Kidney (tissue), 14 donors: ENCODE data around the gene ADCY10. TPM values are rescaled to one million over a fixed set of nuclear protein-coding genes. Genes with fewer than 3 reads are reported as not detected.

Source experiments
- DNase-seq, 5 donors: peaks; one replicate each; pipeline ENCODE4 v3.0.0-alpha.2; 2013 to 2020
- FAIRE-seq: peaks from 2 replicates; lab custom pipeline; 2012; peaks lifted over from hg19 to GRCh38; lab: Jason Lieb, UNC
- H3K27ac ChIP-seq, 2 donors: one replicate each; pipeline ENCODE4 v1.7.0; 2013; ENCODE audit warnings: low read depth in 2 of 2, low read length in 2 of 2, inconsistent platforms in 1 of 2
- H3K27me3 ChIP-seq: one replicate; pipeline ENCODE4 v1.7.1; 2013; ENCODE audit warnings: low read length, inconsistent platforms; ENCODE audit not compliant: control insufficient read depth, insufficient read depth
- H3K36me3 ChIP-seq, 3 donors: one replicate each; pipeline versions ENCODE4 v1.7.0 to v1.7.1; 2013; ENCODE audit warnings: low read length in 3 of 3, control low read depth in 1 of 3, inconsistent platforms in 1 of 3; ENCODE audit not compliant: insufficient read depth in 3 of 3, control insufficient read depth in 2 of 3
- H3K4me1 ChIP-seq, 3 donors: one replicate each; pipeline versions ENCODE4 v1.7.0 to v1.7.1; 2013; ENCODE audit warnings: low read length in 3 of 3, inconsistent platforms in 1 of 3, low read depth in 1 of 3; ENCODE audit not compliant: control insufficient read depth in 2 of 3, insufficient read depth in 2 of 3
- H3K4me3 ChIP-seq, 3 donors: one replicate each; pipeline versions ENCODE4 v1.7.0 to v1.8.1; 2013; ENCODE audit warnings: low read length in 3 of 3, control low read depth in 1 of 3, inconsistent platforms in 1 of 3
- H3K9ac ChIP-seq, 3 donors: one replicate each; pipeline versions ENCODE4 v1.7.0 to v1.7.1; 2013; ENCODE audit warnings: low read length in 3 of 3, control low read depth in 1 of 3, inconsistent platforms in 1 of 3
- H3K9me3 ChIP-seq, 3 donors: one replicate each; pipeline versions ENCODE4 v1.7.0 to v1.7.1; 2013; ENCODE audit warnings: low read length in 3 of 3, control low read depth in 1 of 3, inconsistent platforms in 1 of 3; ENCODE audit not compliant: control insufficient read depth in 2 of 3, insufficient read depth in 1 of 3
- CTCF ChIP-seq: IDR thresholded peaks from 3 replicates; pipeline ENCODE4 v1.5.1; 2012; ENCODE audit warnings: mild to moderate bottlenecking, moderate library complexity, borderline replicate concordance; ENCODE audit not compliant: insufficient read depth; ENCODE audit errors: extremely low read depth
- intact Hi-C: fragments of 100-400 bp; cut with DNase I; formaldehyde crosslinking; loops from one replicate; pipeline ENCODE4 v1.11.1; 2022
- polyA plus RNA-seq: library from polyadenylated mRNA; stranded (reverse); fragments of 350-450 nt; fragmentation: Illumina TruSeq; extraction: RNeasy Lipid Tissue Mini Kit (QIAGEN cat#74804); gene quantifications from one replicate; pipeline ENCODE4 v1.2.3, GENCODE V29; 2014; ENCODE audit warnings: low read depth, low replicate concordance; ENCODE audit not compliant: insufficient read depth
- total RNA-seq: library from RNA; stranded (reverse); fragmentation: NEBNext Ultra II Directional; extraction: Animal tissue kit (Norgen Biotek cat#: 25700); gene quantifications from one replicate; pipeline ENCODE4 v1.2.1, GENCODE V29; 2021
- donor health status: control.
- donor health status: control.
- donor health status: control.
- donor health status: control.
- donor health status: control.
- donor health status: DM: yes; HTN: yes; CAD: no.
- donor health status: Normal renal cell carcinoma (clear cell type).

The ADCY10 gene
- total and polyA plus RNA-seq, 2 donors from 2014 or later: 0.22 to 0.28 TPM

- no peak for FAIRE-seq
- no peak overlapping the region for H3K4me3 ChIP-seq
- no peaks in the 10 kb centered on the region for H3K27me3 ChIP-seq
- peaks cover 3 to 16% (median 5%) of the 10 kb centered on the region in 3 donors for H3K36me3 ChIP-seq
- no peak for TF ChIP-seq CTCF
- H3K9me3 ChIP-seq: no peaks in the 10 kb centered on the region
- no peaks in the 10 kb centered on the region for H3K4me1 ChIP-seq
- intact Hi-C loops: no loop called here
- H3K27ac ChIP-seq: no peak overlapping the region
- no peak overlapping the region for H3K9ac ChIP-seq
- no peak for DNase-seq
Observed at GRCh38 chr1:167770127-167770526, 143.8 kb downstream of the ADCY10 start.

GRCh38 chr1:167767761-167768160, 146.2 kb downstream of the ADCY10 start:
- H3K9me3 ChIP-seq: no peaks in the 10 kb centered on the region
- H3K4me3 ChIP-seq: no peak overlapping the region
- H3K9ac ChIP-seq: no peak overlapping the region
- no peak for TF ChIP-seq CTCF
- intact Hi-C loops: no loop called here
- FAIRE-seq (no peak), DNase-seq (no peak)
- H3K27ac ChIP-seq: no peak overlapping the region
- H3K4me1 ChIP-seq: no peaks in the 10 kb centered on the region
- H3K27me3 ChIP-seq: no peaks in the 10 kb centered on the region
- peaks cover 0 to 8% (median 5%) of the 10 kb centered on the region in 3 donors for H3K36me3 ChIP-seq

GRCh38 chr1:167766538-167766937, 147.4 kb downstream of the ADCY10 start:
- H3K9ac ChIP-seq: no peak overlapping the region
- FAIRE-seq: no peak
- no peak overlapping the region for H3K27ac ChIP-seq
- DNase-seq: no peak
- no peaks in the 10 kb centered on the region for H3K4me1 ChIP-seq
- peaks cover 0 to 8% (median 5%) of the 10 kb centered on the region in 3 donors for H3K36me3 ChIP-seq
- no peaks in the 10 kb centered on the region for H3K27me3 ChIP-seq
- no peaks in the 10 kb centered on the region for H3K9me3 ChIP-seq
- intact Hi-C loops: no loop called here
- no peak for TF ChIP-seq CTCF
- H3K4me3 ChIP-seq: no peak overlapping the region

GRCh38 chr1:167765496-167765895, 148.4 kb downstream of the ADCY10 start:
- intact Hi-C loops: no loop called here
- Histone ChIP-seq H3K27me3 (no peaks in the 10 kb centered on the region), H3K4me1 (no peaks in the 10 kb centered on the region), H3K9me3 (no peaks in the 10 kb centered on the region), H3K27ac (no peak overlapping the region), H3K4me3 (no peak overlapping the region), H3K36me3 (peaks cover 0 to 8% (median 5%) of the 10 kb centered on the region in 3 donors), H3K9ac (no peak overlapping the region)
- FAIRE-seq (no peak), DNase-seq (no peak)
- no peak for TF ChIP-seq CTCF
